Endothelial cell of umbilical vein (primary cell): ENCODE results near the gene SAMD11. TPM values are rescaled to one million over a fixed set of nuclear protein-coding genes. Genes with fewer than 3 reads are reported as not detected.

Experiments
- BruUV-seq: library from RNA; stranded (reverse); fragments of 400-500 nt; replicated peaks from 2 replicates; lab custom pipeline; 2021; lab: Mats Ljungman, UMichigan
- CTCF ChIA-PET: fragments of 300-600, 350-600 bp; sonication (Branson Sonifier 250); formaldehyde crosslinking; loops from one replicate; lab custom pipeline; 2021; ENCODE audit warnings: antibody characterized with exemption, inconsistent platforms; lab: Charles Lee
- POLR2A ChIA-PET: fragments of 300-600, 350-600 bp; sonication (Branson Sonifier 250); formaldehyde crosslinking; loops from one replicate; lab custom pipeline; 2021; ENCODE audit warnings: antibody characterized with exemption, inconsistent platforms; lab: Charles Lee
- DNase-seq: peaks from one replicate; pipeline ENCODE4 v3.0.0-alpha.2; 2011; ENCODE audit warnings: low read depth, low spot score
- FAIRE-seq: peaks from 2 replicates; lab custom pipeline; 2011; peaks lifted over from hg19 to GRCh38; lab: Jason Lieb, UNC
- H2AFZ ChIP-seq: 2 replicates; pipeline ENCODE4 v1.6.0; 2012; ENCODE audit warnings: low read depth, low read length, control low read depth, inconsistent platforms
- H3K27ac ChIP-seq: 2 replicates; pipeline ENCODE4 v1.5.1; 2011; ENCODE audit warnings: low read depth, mild to moderate bottlenecking, control low read depth, low read length, moderate library complexity; ENCODE audit not compliant: insufficient read depth
- H3K27me3 ChIP-seq, 2 experiments: 2 replicates each; pipeline versions ENCODE4 v1.6.0 to v1.6.1; 2011; ENCODE audit warnings: low read length in 2 of 2, mixed read lengths in 1 of 2; ENCODE audit not compliant: control insufficient read depth in 2 of 2, insufficient read depth in 2 of 2
- H3K36me3 ChIP-seq, 2 experiments: 2 replicates in 1 of 2; 3 replicates in 1 of 2; pipeline ENCODE4 v1.5.1; 2011; ENCODE audit warnings: low read length in 2 of 2, mild to moderate bottlenecking in 1 of 2, moderate library complexity in 1 of 2; ENCODE audit not compliant: control insufficient read depth in 2 of 2, insufficient read depth in 2 of 2; ENCODE audit errors: extremely low read depth in 1 of 2
- H3K4me1 ChIP-seq: 3 replicates; pipeline ENCODE4 v1.5.1; 2011; ENCODE audit warnings: mild to moderate bottlenecking, low read length; ENCODE audit not compliant: control insufficient read depth, insufficient read depth; ENCODE audit errors: extremely low read depth
- H3K4me2 ChIP-seq: 2 replicates; pipeline ENCODE4 v1.6.1; 2011; ENCODE audit warnings: low read length, control low read depth, mixed read lengths; ENCODE audit not compliant: insufficient read depth
- H3K4me3 ChIP-seq, 3 experiments: fragments of 200-600 bp in 1 of 3; sonication (generic), shearing (Covaris generic) in 1 of 3; replicated peaks in 1 of 3; 2 replicates each; pipeline ENCODE4 v1.5.1; 2011 to 2016; ENCODE audit warnings: control low read depth in 3 of 3, low read length in 3 of 3, mild to moderate bottlenecking in 2 of 3, inconsistent platforms in 1 of 3, low read depth in 1 of 3, moderate library complexity in 1 of 3; ENCODE audit not compliant: insufficient read depth in 1 of 3
- H3K79me2 ChIP-seq: 2 replicates; pipeline ENCODE4 v1.6.0; 2012; ENCODE audit warnings: low read length, inconsistent platforms; ENCODE audit not compliant: control insufficient read depth, insufficient read depth
- H3K9ac ChIP-seq: replicated peaks from 2 replicates; pipeline ENCODE3; 2011; ENCODE audit warnings: low read length, control low read depth; ENCODE audit not compliant: insufficient read depth; ENCODE audit errors: extremely low read depth
- H3K9me1 ChIP-seq: replicated peaks from 3 replicates; pipeline ENCODE4 v1.6.0; 2011; ENCODE audit warnings: mild to moderate bottlenecking, low read length; ENCODE audit not compliant: control insufficient read depth, insufficient read depth; ENCODE audit errors: extremely low read depth
- H3K9me3 ChIP-seq: replicated peaks from 2 replicates; pipeline ENCODE4 v1.5.1; 2012; ENCODE audit warnings: low read length, inconsistent platforms; ENCODE audit not compliant: control insufficient read depth, insufficient read depth
- H4K20me1 ChIP-seq: replicated peaks from 2 replicates; pipeline ENCODE3; 2011; ENCODE audit warnings: mild to moderate bottlenecking, low read length; ENCODE audit not compliant: control insufficient read depth, insufficient read depth; ENCODE audit errors: extremely low read depth
- EZH2 ChIP-seq: IDR thresholded peaks from 2 replicates; pipeline ENCODE4 v1.6.1; 2012; ENCODE audit warnings: borderline replicate concordance, low read depth, mild to moderate bottlenecking, moderate library complexity, low read length, inconsistent platforms; ENCODE audit not compliant: severe bottlenecking
- FOS ChIP-seq: IDR thresholded peaks from 2 replicates; pipeline ENCODE4 v1.6.1; 2011; ENCODE audit warnings: mild to moderate bottlenecking, low read length, moderate library complexity, borderline replicate concordance; ENCODE audit not compliant: insufficient read depth
- GATA2 ChIP-seq: IDR thresholded peaks from 2 replicates; pipeline ENCODE4 v1.7.0; 2011; ENCODE audit warnings: low read depth, mild to moderate bottlenecking, moderate library complexity, mixed read lengths, low read length; ENCODE audit not compliant: insufficient read length, insufficient read depth
- JUN ChIP-seq: IDR thresholded peaks from 2 replicates; pipeline ENCODE4 v1.6.1; 2011; ENCODE audit warnings: borderline replicate concordance, low read depth; ENCODE audit not compliant: insufficient read length, insufficient read depth
- MYC ChIP-seq: IDR thresholded peaks from one replicate; pipeline ENCODE4 v1.6.1; 2011; ENCODE audit warnings: mild to moderate bottlenecking, low read depth, low read length
- POLR2A ChIP-seq: IDR thresholded peaks from 2 replicates; pipeline ENCODE4 v1.6.1; 2012; ENCODE audit warnings: low read depth, mild to moderate bottlenecking, control low read depth, low read length
- POLR2AphosphoS5 ChIP-seq: IDR thresholded peaks from 2 replicates; pipeline ENCODE4 v1.6.1; 2012; ENCODE audit warnings: low read depth, mild to moderate bottlenecking, control low read depth, low read length, moderate library complexity; ENCODE audit not compliant: insufficient read depth
- dilution Hi-C: fragments of 300-500 bp; cut with MboI; formaldehyde crosslinking; loops from one replicate; pipeline ENCODE4 v1.15.0; 2019; ENCODE audit warnings: low sequenced_read_pairs; ENCODE audit not compliant: extremely low pct_ligation_motif_present
- intact Hi-C: fragments of 100-400 bp; cut with micrococcal nuclease; formaldehyde crosslinking; loops from one replicate; pipeline ENCODE4 v1.10.0; 2022
- polyA plus RNA-seq, 4 experiments: library from polyadenylated mRNA; depleted of rRNA in 3 of 4; stranded (reverse) in 3 of 4; unstranded in 1 of 4; fragments of >200 nt; gene quantifications; 2 replicates each; pipeline versions ENCODE4 v1.2.1 to v1.2.3, GENCODE V29; 2011 to 2012; ENCODE audit warnings: missing spikeins in 1 of 4
- total RNA-seq: library from RNA; stranded (reverse); gene quantifications from 2 replicates; pipeline ENCODE4 v1.2.3, GENCODE V29; 2021
- TF ChIP-seq, protein P1 (sequence below), 2 donors: IDR thresholded peaks; 1 replicate in 1 of 2; 2 replicates in 1 of 2; pipeline ENCODE4 v1.5.1; 2011; ENCODE audit warnings: low read length in 2 of 2, mild to moderate bottlenecking in 2 of 2, moderate library complexity in 2 of 2, control low read depth in 1 of 2, inconsistent platforms in 1 of 2, low read depth in 1 of 2; ENCODE audit not compliant: insufficient read depth in 1 of 2; ENCODE audit errors: extremely low read depth in 1 of 2
- TF ChIP-seq, protein P2 (sequence below): IDR thresholded peaks from 2 replicates; pipeline ENCODE4 v1.6.1; 2011; ENCODE audit not compliant: insufficient read depth, insufficient read length

Gene SAMD11
- total and polyA plus RNA-seq, 2 donors (not counting 3 experiments of a cell fraction or from before 2014, with no cell fraction given) = not detected

GRCh38 chr1:901108-901859, 22.4 kb upstream of the SAMD11 start:
- no peaks in the 10 kb centered on the region for H3K36me3 ChIP-seq
- no peaks in the 10 kb centered on the region for H4K20me1 ChIP-seq
- CTCF ChIA-PET = no interaction called here
- no peaks in the 10 kb centered on the region for H3K9me3 ChIP-seq
- intact Hi-C loops (no loop called here), dilution Hi-C loops (no loop called here)
- no peak overlapping the region for H3K9ac ChIP-seq
- no peak overlapping the region for H3K4me3 ChIP-seq
- H3K27ac ChIP-seq = no peak overlapping the region
- H3K79me2 ChIP-seq = no peaks in the 10 kb centered on the region
- H2AFZ ChIP-seq = no peak overlapping the region
- H3K9me1 ChIP-seq = no peaks in the 10 kb centered on the region
- DNase-seq = no peak
- H3K4me2 ChIP-seq = no peak overlapping the region
- TF ChIP-seq, protein P1, sequence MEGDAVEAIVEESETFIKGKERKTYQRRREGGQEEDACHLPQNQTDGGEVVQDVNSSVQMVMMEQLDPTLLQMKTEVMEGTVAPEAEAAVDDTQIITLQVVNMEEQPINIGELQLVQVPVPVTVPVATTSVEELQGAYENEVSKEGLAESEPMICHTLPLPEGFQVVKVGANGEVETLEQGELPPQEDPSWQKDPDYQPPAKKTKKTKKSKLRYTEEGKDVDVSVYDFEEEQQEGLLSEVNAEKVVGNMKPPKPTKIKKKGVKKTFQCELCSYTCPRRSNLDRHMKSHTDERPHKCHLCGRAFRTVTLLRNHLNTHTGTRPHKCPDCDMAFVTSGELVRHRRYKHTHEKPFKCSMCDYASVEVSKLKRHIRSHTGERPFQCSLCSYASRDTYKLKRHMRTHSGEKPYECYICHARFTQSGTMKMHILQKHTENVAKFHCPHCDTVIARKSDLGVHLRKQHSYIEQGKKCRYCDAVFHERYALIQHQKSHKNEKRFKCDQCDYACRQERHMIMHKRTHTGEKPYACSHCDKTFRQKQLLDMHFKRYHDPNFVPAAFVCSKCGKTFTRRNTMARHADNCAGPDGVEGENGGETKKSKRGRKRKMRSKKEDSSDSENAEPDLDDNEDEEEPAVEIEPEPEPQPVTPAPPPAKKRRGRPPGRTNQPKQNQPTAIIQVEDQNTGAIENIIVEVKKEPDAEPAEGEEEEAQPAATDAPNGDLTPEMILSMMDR (IDR thresholded peaks at IDR 0.05; ENCODE audit: extremely low read depth in 1 of 2, insufficient read depth in 1 of 2, low read depth in 1 of 2, low read length in 2 of 2) = no peak
- TF ChIP-seq EZH2 (no peak), MYC (no peak), FOS (no peak), GATA2 (no peak), JUN (no peak), POLR2A (no peak), POLR2AphosphoS5 (no peak)
- TF ChIP-seq, protein P2, sequence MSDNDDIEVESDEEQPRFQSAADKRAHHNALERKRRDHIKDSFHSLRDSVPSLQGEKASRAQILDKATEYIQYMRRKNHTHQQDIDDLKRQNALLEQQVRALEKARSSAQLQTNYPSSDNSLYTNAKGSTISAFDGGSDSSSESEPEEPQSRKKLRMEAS = no peak
- no peak for FAIRE-seq
- no peaks in the 10 kb centered on the region for H3K4me1 ChIP-seq
- peaks cover 2 to 4% of the 10 kb centered on the region in 2 experiments for H3K27me3 ChIP-seq
- POLR2A ChIA-PET = no interaction called here
- BruUV-seq = no TSS peak
